ENCODE results near the gene ZMIZ2.

GRCh38 chr7:44727158-44727936 is 21.3 kb upstream of the ZMIZ2 start:
- TF ChIP-seq, protein P1, sequence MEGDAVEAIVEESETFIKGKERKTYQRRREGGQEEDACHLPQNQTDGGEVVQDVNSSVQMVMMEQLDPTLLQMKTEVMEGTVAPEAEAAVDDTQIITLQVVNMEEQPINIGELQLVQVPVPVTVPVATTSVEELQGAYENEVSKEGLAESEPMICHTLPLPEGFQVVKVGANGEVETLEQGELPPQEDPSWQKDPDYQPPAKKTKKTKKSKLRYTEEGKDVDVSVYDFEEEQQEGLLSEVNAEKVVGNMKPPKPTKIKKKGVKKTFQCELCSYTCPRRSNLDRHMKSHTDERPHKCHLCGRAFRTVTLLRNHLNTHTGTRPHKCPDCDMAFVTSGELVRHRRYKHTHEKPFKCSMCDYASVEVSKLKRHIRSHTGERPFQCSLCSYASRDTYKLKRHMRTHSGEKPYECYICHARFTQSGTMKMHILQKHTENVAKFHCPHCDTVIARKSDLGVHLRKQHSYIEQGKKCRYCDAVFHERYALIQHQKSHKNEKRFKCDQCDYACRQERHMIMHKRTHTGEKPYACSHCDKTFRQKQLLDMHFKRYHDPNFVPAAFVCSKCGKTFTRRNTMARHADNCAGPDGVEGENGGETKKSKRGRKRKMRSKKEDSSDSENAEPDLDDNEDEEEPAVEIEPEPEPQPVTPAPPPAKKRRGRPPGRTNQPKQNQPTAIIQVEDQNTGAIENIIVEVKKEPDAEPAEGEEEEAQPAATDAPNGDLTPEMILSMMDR (IDR thresholded peaks at IDR 0.05; ENCODE audit: low read depth, low read length, missing input control) = no peak
- TF ChIP-seq HNF4G (IDR thresholded peaks at IDR 0.05) (no peak), JUND (IDR thresholded peaks at IDR 0.05) (no peak), TAF1 (conservative IDR thresholded peaks at IDR 0.05) (no peak)
